Lung (tissue), 12 donors: ENCODE results near the gene DGKQ. TPM values are rescaled to one million over a fixed set of nuclear protein-coding genes. Genes with fewer than 3 reads are reported as not detected.
A peak's percentile ranks its signal among the peaks of the same experiment; 100 is the strongest.

ENCODE experiments used
- ATAC-seq: fragments of 200-7000 bp; cut with Tn5 transposase; one replicate; pipeline ENCODE4 v1.9.1; 2020; ENCODE audit warnings: moderate number of reproducible peaks; ENCODE audit not compliant: insufficient read depth, low FRiP score
- DNase-seq, 3 donors: peaks; one replicate each; pipeline ENCODE4 v3.0.0-alpha.2; 2013 to 2017
- H3K27ac ChIP-seq, 2 donors: one replicate each; pipeline ENCODE4 v1.5.1; 2013; ENCODE audit warnings: mild to moderate bottlenecking in 2 of 2, moderate library complexity in 2 of 2, control low read depth in 1 of 2, inconsistent platforms in 1 of 2, low read depth in 1 of 2, low read length in 1 of 2
- H3K27me3 ChIP-seq, 3 donors: one replicate each; pipeline ENCODE4 v1.5.1; 2013; ENCODE audit warnings: low read length in 2 of 3; ENCODE audit not compliant: control insufficient read depth in 3 of 3, insufficient read depth in 3 of 3
- H3K36me3 ChIP-seq, 4 donors: one replicate each; pipeline ENCODE4 v1.5.1; 2013; ENCODE audit warnings: low read length in 4 of 4, mild to moderate bottlenecking in 1 of 4, moderate library complexity in 1 of 4; ENCODE audit not compliant: control insufficient read depth in 4 of 4, insufficient read depth in 4 of 4
- H3K4me1 ChIP-seq, 5 donors: one replicate each; pipeline ENCODE4 v1.5.1; 2013; ENCODE audit warnings: low read length in 5 of 5, mild to moderate bottlenecking in 2 of 5, moderate library complexity in 1 of 5; ENCODE audit not compliant: control insufficient read depth in 5 of 5, insufficient read depth in 5 of 5
- H3K4me3 ChIP-seq: one replicate; pipeline ENCODE4 v1.5.1; 2013; ENCODE audit warnings: mild to moderate bottlenecking, control low read depth, moderate library complexity
- H3K9ac ChIP-seq, 2 donors: one replicate each; pipeline ENCODE4 v1.5.1; 2013; ENCODE audit warnings: low read length in 2 of 2, control low read depth in 1 of 2; ENCODE audit not compliant: insufficient read depth in 1 of 2
- H3K9me3 ChIP-seq, 4 donors: one replicate each; pipeline ENCODE4 v1.5.1; 2013; ENCODE audit warnings: low read length in 3 of 4, mild to moderate bottlenecking in 1 of 4, moderate library complexity in 1 of 4; ENCODE audit not compliant: control insufficient read depth in 4 of 4, insufficient read depth in 3 of 4
- CTCF ChIP-seq: IDR thresholded peaks from 2 replicates; pipeline ENCODE4 v1.5.1; 2012; ENCODE audit warnings: mild to moderate bottlenecking; ENCODE audit errors: control extremely low read depth, extremely low read depth
- WGBS, 2 donors: extraction: QIAGEN DNeasy Blood & Tissue Kit; methylation state at CpG; one replicate each; pipeline ENCODE4 v1.1.7; 2013; 5-methylcytosine and 5-hydroxymethylcytosine counted together
- polyA plus RNA-seq, 2 donors: library from polyadenylated mRNA; stranded (reverse); fragments of 200-250 nt; gene quantifications; one replicate each; pipeline ENCODE4 v1.2.1, GENCODE V29; 2013
- total RNA-seq, 2 donors: library from RNA; depleted of rRNA in 1 of 2; stranded (reverse); fragments of >200 nt in 1 of 2; gene quantifications; one replicate each; pipeline ENCODE4 v1.2.1, GENCODE V29; 2014 to 2021
- donor health status: control.
- donor health status: control.
- donor health status: Bipolar disorder and iron deficiency.
- donor health status: healthy.
- donor health status: DM: yes; HTN: yes; CAD: no.

Gene DGKQ
- total and polyA plus RNA-seq, 4 donors = 5.9 to 19.1 (median 8.4) TPM

GRCh38 chr4:1011022-1011665 is 37.8 kb upstream of the DGKQ start, which contains the start of gene FGFRL1:
Gene FGFRL1, plus strand, starts transcription at chr4:1011626. Its CDS starts 860 bp downstream, at chr4:1012486.
- peaks cover 0 to 23% (median 4%) of the 10 kb centered on the region in 5 donors for H3K4me1 ChIP-seq

GRCh38 chr4:1010395-1011021 is 37.1 kb upstream of the DGKQ start:
- 1 to 2% methylated on average over 34 to 36 of the region's 36 CpGs for WGBS, 2 donors
- Histone ChIP-seq H3K9me3 (peaks cover 0 to under 1% (median 0%) of the 10 kb centered on the region in 4 donors), H3K4me1 (peaks cover 0 to 23% (median 4%) of the 10 kb centered on the region in 5 donors), H3K4me3 (no peak overlapping the region), H3K9ac (no peak overlapping the region), H3K36me3 (peaks cover 0 to 2% (median 0%) of the 10 kb centered on the region in 4 donors), H3K27me3 (peaks cover 0 to 30% (median 16%) of the 10 kb centered on the region in 3 donors), H3K27ac (peak overlapping the region in 1 of 2 donors; percentile 82)
- peak; percentile 45 to 52 (median 47) for DNase-seq
- no peak for TF ChIP-seq CTCF
- peak; percentile 36 for ATAC-seq

More at GRCh38 chr4:1011022-1011665, 37.8 kb upstream of the DGKQ start, which contains the start of gene FGFRL1:
- DNase-seq (peak; percentile 90 to 95 (median 95)), ATAC-seq (peak; percentile 61)
- Histone ChIP-seq H3K9me3 (no peaks in the 10 kb centered on the region), H3K36me3 (peaks cover 0 to 2% (median 0%) of the 10 kb centered on the region in 4 donors), H3K9ac (no peak within 1 kb of the TSS), H3K27me3 (peaks cover 0 to 30% (median 16%) of the 10 kb centered on the region in 3 donors), H3K4me3 (peak within 1 kb of the TSS; percentile 24), H3K27ac (peak within 1 kb of the TSS in 1 of 2 donors; percentile 82)
- TF ChIP-seq CTCF = no peak
- 0 to 1% methylated on average over 24 to 89 of the region's 89 CpGs for WGBS, 2 donors

GRCh38 chr4:1009542-1010394 is 36.4 kb upstream of the DGKQ start:
- H3K27me3 ChIP-seq = peaks cover 0 to 31% (median 16%) of the 10 kb centered on the region in 3 donors
- DNase-seq = peak; percentile 56 to 79 (median 58)

More at GRCh38 chr4:1009542-1010394, 36.4 kb upstream of the DGKQ start:
- Histone ChIP-seq H3K36me3 (peaks cover 0 to 2% (median 0%) of the 10 kb centered on the region in 4 donors), H3K9me3 (peaks cover 0 to 2% (median 0%) of the 10 kb centered on the region in 4 donors), H3K9ac (no peak overlapping the region), H3K27ac (peak overlapping the region in 1 of 2 donors; percentile 82), H3K4me3 (peak overlapping the region; percentile 46), H3K4me1 (peaks cover 0 to 23% (median 4%) of the 10 kb centered on the region in 5 donors)
- peak; percentile 75 for ATAC-seq
- WGBS, 2 donors = 0 to 1% methylated on average over 41 to 109 of the region's 109 CpGs
- TF ChIP-seq CTCF = no peak
